ENCODE measurements around the gene SIRT6. TPM values are rescaled to one million over a fixed set of nuclear protein-coding genes. Genes with fewer than 3 reads are reported as not detected.

The SIRT6 gene
- total and polyA plus RNA-seq, 2 of the 4 experiments (the other 2 are of a cell fraction) = 3.9 to 25.3 TPM

DNA sequence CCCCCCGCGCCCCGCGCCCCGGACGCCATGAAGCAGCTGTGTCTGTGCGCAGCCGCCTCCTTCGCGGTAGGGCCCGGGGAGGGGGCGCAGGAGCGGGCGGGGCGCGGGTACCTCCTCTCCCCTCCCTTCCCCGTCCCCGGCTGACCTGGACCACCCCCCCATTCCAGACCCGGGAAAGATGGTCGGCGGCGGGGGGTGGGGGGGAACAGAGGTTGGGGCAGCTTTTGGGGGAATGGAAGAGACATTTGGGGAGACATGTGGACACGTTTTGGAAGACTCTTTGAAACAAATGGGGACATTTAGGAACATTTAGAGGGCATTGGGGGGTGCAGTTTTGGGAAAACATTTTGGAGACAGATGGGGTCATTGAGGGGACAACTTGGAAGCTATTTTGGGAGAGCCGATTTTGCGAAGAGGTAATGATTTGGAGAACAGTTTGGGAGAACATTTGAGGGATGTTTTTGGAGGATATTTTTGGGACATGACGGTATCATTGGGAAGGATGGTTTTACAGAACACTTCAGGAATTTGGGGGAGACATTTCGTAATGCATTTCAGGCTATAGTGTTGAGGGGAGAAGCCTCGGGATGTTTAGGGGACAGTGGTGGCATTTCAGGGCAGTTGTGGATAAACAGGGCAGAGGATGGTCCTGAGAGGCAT is 16.2 kb upstream of the SIRT6 start:
- H3K18ac ChIP-seq (ENCODE audit: low read depth, low read length) = no peak overlapping the region

More for the DNA sequence above, 16.2 kb upstream of the SIRT6 start:
- Histone ChIP-seq H3K27ac (ENCODE audit: insufficient read depth, low read length) (no peak overlapping the region), H3K9ac (ENCODE audit: low read depth, low read length) (no peak overlapping the region), H2AFZ (replicated peaks; ENCODE audit: low read length, poor library complexity) (no peak overlapping the region), H4K8ac (ENCODE audit: low read depth in 2 of 2, low read length in 2 of 2) (no peak overlapping the region), H3K9me1 (ENCODE audit: insufficient read depth, low read length) (no peaks in the 10 kb centered on the region), H2AK5ac (ENCODE audit: low read depth, low read length) (no peak overlapping the region), H3K14ac (replicated peaks; ENCODE audit: low read depth, low read length) (no peak overlapping the region), H2BK20ac (ENCODE audit: low read depth, low read length) (no peak overlapping the region), H3K36me3 (ENCODE audit: control insufficient read depth, insufficient read depth, low read length) (no peaks in the 10 kb centered on the region), H3K23ac (ENCODE audit: low read depth, low read length) (no peak overlapping the region), H2BK120ac (ENCODE audit: low read depth, low read length) (no peak overlapping the region), H3K4me3 (ENCODE audit: insufficient read depth, low read depth, low read length) (no peak overlapping the region), H4K91ac (ENCODE audit: insufficient read depth, low read depth, low read length) (no peak overlapping the region), H2BK5ac (ENCODE audit: low read depth, low read length, poor library complexity, severe bottlenecking) (no peak overlapping the region), H3K4me2 (ENCODE audit: low read depth, low read length) (no peak overlapping the region), H3K56ac (ENCODE audit: extremely low read depth, insufficient read depth, low read length) (no peak overlapping the region), H3K9me3 (ENCODE audit: control insufficient read depth, insufficient read depth, low read length) (no peaks in the 10 kb centered on the region), H2AK9ac (replicated peaks; ENCODE audit: low read depth, low read length, poor library complexity) (no peak overlapping the region), H3K79me1 (ENCODE audit: low read depth in 1 of 2, low read length in 2 of 2) (no peaks in the 10 kb centered on the region), H2BK15ac (ENCODE audit: low read depth, low read length) (no peak overlapping the region), H3K27me3 (ENCODE audit: control insufficient read depth, insufficient read depth, low read length) (peaks cover 60% of the 10 kb centered on the region), H4K5ac (ENCODE audit: low read depth, low read length) (no peak overlapping the region), H3K4me1 (ENCODE audit: control insufficient read depth, insufficient read depth, low read length) (no peaks in the 10 kb centered on the region), H4K20me1 (ENCODE audit: insufficient read depth, low read length) (no peaks in the 10 kb centered on the region; the same call in 1 of the 2 replicates), H3K4ac (ENCODE audit: low read depth, low read length) (no peak overlapping the region)
- no peak for DNase-seq
- dilution Hi-C loops (cut with HindIII; ENCODE audit: low sequenced_read_pairs, unreplicated experiment) = no loop called here
- TF ChIP-seq SMC3 (IDR thresholded peaks at IDR 0.05; ENCODE audit: low read depth, low read length) (no peak), CHD1 (IDR thresholded peaks at IDR 0.05; ENCODE audit: low read depth, low read length) (no peak), RAD21 (IDR thresholded peaks at IDR 0.05; ENCODE audit: low read length) (no peak), POLR2A (IDR thresholded peaks at IDR 0.05; ENCODE audit: low read depth, low read length) (no peak), BHLHE40 (IDR thresholded peaks at IDR 0.05; ENCODE audit: low read depth, low read length) (no peak), CEBPB (IDR thresholded peaks at IDR 0.05; ENCODE audit: low read depth, low read length) (no peak), NFE2L2 (IDR thresholded peaks at IDR 0.05; ENCODE audit: low read depth, low read length) (no peak), RFX5 (IDR thresholded peaks at IDR 0.05; ENCODE audit: low read depth, low read length) (no peak), MXI1 (IDR thresholded peaks at IDR 0.05; ENCODE audit: borderline replicate concordance, low read depth, low read length) (no peak), MAFK (IDR thresholded peaks at IDR 0.05; ENCODE audit: low read depth, low read length) (no peak)
- TF ChIP-seq, protein P1, sequence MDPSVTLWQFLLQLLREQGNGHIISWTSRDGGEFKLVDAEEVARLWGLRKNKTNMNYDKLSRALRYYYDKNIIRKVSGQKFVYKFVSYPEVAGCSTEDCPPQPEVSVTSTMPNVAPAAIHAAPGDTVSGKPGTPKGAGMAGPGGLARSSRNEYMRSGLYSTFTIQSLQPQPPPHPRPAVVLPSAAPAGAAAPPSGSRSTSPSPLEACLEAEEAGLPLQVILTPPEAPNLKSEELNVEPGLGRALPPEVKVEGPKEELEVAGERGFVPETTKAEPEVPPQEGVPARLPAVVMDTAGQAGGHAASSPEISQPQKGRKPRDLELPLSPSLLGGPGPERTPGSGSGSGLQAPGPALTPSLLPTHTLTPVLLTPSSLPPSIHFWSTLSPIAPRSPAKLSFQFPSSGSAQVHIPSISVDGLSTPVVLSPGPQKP (IDR thresholded peaks at IDR 0.05; ENCODE audit: borderline replicate concordance, low read depth, low read length) = no peak
- TF ChIP-seq, protein P2, sequence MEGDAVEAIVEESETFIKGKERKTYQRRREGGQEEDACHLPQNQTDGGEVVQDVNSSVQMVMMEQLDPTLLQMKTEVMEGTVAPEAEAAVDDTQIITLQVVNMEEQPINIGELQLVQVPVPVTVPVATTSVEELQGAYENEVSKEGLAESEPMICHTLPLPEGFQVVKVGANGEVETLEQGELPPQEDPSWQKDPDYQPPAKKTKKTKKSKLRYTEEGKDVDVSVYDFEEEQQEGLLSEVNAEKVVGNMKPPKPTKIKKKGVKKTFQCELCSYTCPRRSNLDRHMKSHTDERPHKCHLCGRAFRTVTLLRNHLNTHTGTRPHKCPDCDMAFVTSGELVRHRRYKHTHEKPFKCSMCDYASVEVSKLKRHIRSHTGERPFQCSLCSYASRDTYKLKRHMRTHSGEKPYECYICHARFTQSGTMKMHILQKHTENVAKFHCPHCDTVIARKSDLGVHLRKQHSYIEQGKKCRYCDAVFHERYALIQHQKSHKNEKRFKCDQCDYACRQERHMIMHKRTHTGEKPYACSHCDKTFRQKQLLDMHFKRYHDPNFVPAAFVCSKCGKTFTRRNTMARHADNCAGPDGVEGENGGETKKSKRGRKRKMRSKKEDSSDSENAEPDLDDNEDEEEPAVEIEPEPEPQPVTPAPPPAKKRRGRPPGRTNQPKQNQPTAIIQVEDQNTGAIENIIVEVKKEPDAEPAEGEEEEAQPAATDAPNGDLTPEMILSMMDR (conservative IDR thresholded peaks at IDR 0.05; ENCODE audit: low read depth, low read length) = no peak
- CTCF ChIA-PET = no interaction called here
- in situ Hi-C loops (cut with MboI; ENCODE audit: low sequenced_read_pairs) = no loop called here
- intact Hi-C loops (cut with micrococcal nuclease) = no loop called here
- no peak for ATAC-seq (ENCODE audit: low read depth)
- BruUV-seq (replicated peaks) = no TSS peak
- 21% methylated on average over 6 of the region's 28 CpGs; no CpG with 5 or more reads in 1 of the 2 experiments for WGBS, 2 experiments (ENCODE audit: extremely low coverage in 2 of 2, insufficient read length in 1 of 2)
- POLR2A ChIA-PET (ENCODE audit: unreplicated experiment) = no interaction called here
